DND-41 (cell line): Measurements from ENCODE around the gene MEIS3.

ENCODE experiments used
- ATAC-seq: fragments of 200-7000 bp; cut with Tn5 transposase; 3 replicates; pipeline ENCODE4 v1.9.1; 2021; ENCODE audit warnings: low read depth; ENCODE audit not compliant: insufficient read depth
- DNase-seq: peaks from one replicate; pipeline ENCODE4 v3.0.0-alpha.2; 2020
- H2AFZ ChIP-seq: 2 replicates; pipeline ENCODE4 v1.6.0; 2012; ENCODE audit warnings: low read depth, low read length
- H3K27ac ChIP-seq: 2 replicates; pipeline ENCODE4 v1.5.1; 2012; ENCODE audit warnings: low read length, inconsistent platforms
- H3K27me3 ChIP-seq: fragments of 200-600 bp; sonication (generic); 2 replicates; pipeline ENCODE4 v1.6.0; 2012; ENCODE audit warnings: low read length, mild to moderate bottlenecking, inconsistent platforms; ENCODE audit not compliant: insufficient read depth, poor library complexity
- H3K36me3 ChIP-seq: 2 replicates; pipeline ENCODE4 v1.5.1; 2012; ENCODE audit warnings: low read length, inconsistent platforms; ENCODE audit not compliant: insufficient read depth
- H3K4me1 ChIP-seq: 2 replicates; pipeline ENCODE4 v1.5.1; 2012; ENCODE audit warnings: mild to moderate bottlenecking, low read length; ENCODE audit not compliant: insufficient read depth
- H3K4me2 ChIP-seq: 2 replicates; pipeline ENCODE4 v1.6.0; 2012; ENCODE audit warnings: mild to moderate bottlenecking, moderate library complexity, low read length, inconsistent platforms; ENCODE audit not compliant: insufficient read depth
- H3K4me3 ChIP-seq, 2 experiments: fragments of 200-600 bp in 1 of 2; shearing (Covaris generic) in 1 of 2; 2 replicates each; pipeline ENCODE4 v1.5.1; 2012 to 2016; ENCODE audit warnings: inconsistent platforms in 2 of 2, low read length in 2 of 2, mild to moderate bottlenecking in 2 of 2, low read depth in 1 of 2, moderate library complexity in 1 of 2
- H3K79me2 ChIP-seq: 2 replicates; pipeline ENCODE4 v1.6.0; 2012; ENCODE audit warnings: low read length, inconsistent platforms; ENCODE audit not compliant: insufficient read depth
- H3K9ac ChIP-seq: 2 replicates; pipeline ENCODE4 v1.6.0; 2012; ENCODE audit warnings: low read depth, mild to moderate bottlenecking, inconsistent platforms, low read length, moderate library complexity
- H3K9me3 ChIP-seq: 2 replicates; pipeline ENCODE4 v1.5.1; 2012; ENCODE audit warnings: low read length, moderate library complexity, mild to moderate bottlenecking, inconsistent platforms; ENCODE audit not compliant: insufficient read depth, severe bottlenecking
- H4K20me1 ChIP-seq: 2 replicates; pipeline ENCODE4 v1.6.0; 2012; ENCODE audit warnings: low read length; ENCODE audit not compliant: insufficient read depth
- EZH2 ChIP-seq: IDR thresholded peaks from 3 replicates; pipeline ENCODE4 v1.6.1; 2012; ENCODE audit warnings: borderline replicate concordance, low read depth, mild to moderate bottlenecking, moderate library complexity, low read length, inconsistent platforms; ENCODE audit not compliant: severe bottlenecking
- TF ChIP-seq, protein P1 (sequence below): IDR thresholded peaks from 2 replicates; pipeline ENCODE4 v1.5.1; 2012; ENCODE audit warnings: borderline replicate concordance, low read length, moderate library complexity, mild to moderate bottlenecking; ENCODE audit not compliant: poor library complexity, severe bottlenecking; ENCODE audit errors: extremely low read depth

Gene MEIS3

DNA sequence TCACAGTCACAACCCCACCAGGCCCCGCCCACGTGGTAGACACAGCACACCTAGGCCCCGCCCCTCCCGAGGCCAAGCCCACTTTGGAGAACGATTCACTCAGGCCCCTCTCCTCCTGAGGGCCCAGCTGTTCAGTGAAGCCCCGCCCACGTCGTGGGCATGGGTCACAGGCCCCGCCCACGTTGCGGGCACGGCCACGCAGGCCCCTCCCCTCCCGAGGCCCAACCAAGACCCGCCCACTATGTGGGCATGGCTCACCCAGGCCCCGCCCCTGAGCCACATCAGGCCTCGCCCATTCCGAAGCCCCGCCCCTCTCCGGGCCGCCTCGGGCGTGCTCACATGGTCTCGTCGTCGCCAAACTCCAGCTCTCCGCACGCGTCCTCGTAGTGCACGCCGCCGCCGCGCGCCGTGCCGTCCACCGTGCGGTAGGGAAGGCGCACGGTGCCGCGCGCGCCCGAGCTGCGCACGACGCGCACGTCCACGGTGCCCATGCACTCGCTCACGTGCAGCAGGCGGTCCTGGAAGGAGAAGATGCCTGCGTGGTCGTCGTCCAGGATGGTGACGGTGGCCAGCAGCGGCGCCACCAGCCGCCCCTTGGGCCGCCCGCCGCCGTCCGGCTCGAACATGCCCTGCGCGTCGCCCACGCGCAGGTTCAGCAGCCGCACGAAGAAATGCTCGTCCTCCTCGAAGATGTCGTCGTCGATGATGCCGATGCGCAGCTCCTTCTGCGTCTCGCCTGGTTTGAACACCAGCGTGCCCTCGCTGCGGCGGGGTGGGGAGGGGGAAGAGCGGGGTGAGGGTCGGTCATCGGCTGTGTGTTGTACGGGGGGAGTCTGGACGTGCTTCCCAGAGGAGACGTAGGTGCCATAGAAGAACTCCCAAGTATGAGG, 28.4 kb upstream of the MEIS3 start:
- Histone ChIP-seq H3K36me3 (no peaks in the 10 kb centered on the region), H3K9ac (no peak overlapping the region), H4K20me1 (peaks cover 21% of the 10 kb centered on the region), H3K27me3 (no peaks in the 10 kb centered on the region), H3K4me1 (peaks cover 11% of the 10 kb centered on the region), H3K9me3 (no peaks in the 10 kb centered on the region), H3K79me2 (no peaks in the 10 kb centered on the region), H2AFZ (no peak overlapping the region), H3K4me3 (no peak overlapping the region), H3K27ac (no peak overlapping the region), H3K4me2 (no peak overlapping the region)
- peak; percentile 43 for DNase-seq
- ATAC-seq = no peak
- TF ChIP-seq, protein P1, sequence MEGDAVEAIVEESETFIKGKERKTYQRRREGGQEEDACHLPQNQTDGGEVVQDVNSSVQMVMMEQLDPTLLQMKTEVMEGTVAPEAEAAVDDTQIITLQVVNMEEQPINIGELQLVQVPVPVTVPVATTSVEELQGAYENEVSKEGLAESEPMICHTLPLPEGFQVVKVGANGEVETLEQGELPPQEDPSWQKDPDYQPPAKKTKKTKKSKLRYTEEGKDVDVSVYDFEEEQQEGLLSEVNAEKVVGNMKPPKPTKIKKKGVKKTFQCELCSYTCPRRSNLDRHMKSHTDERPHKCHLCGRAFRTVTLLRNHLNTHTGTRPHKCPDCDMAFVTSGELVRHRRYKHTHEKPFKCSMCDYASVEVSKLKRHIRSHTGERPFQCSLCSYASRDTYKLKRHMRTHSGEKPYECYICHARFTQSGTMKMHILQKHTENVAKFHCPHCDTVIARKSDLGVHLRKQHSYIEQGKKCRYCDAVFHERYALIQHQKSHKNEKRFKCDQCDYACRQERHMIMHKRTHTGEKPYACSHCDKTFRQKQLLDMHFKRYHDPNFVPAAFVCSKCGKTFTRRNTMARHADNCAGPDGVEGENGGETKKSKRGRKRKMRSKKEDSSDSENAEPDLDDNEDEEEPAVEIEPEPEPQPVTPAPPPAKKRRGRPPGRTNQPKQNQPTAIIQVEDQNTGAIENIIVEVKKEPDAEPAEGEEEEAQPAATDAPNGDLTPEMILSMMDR = no peak
- no peak for TF ChIP-seq EZH2

DNA sequence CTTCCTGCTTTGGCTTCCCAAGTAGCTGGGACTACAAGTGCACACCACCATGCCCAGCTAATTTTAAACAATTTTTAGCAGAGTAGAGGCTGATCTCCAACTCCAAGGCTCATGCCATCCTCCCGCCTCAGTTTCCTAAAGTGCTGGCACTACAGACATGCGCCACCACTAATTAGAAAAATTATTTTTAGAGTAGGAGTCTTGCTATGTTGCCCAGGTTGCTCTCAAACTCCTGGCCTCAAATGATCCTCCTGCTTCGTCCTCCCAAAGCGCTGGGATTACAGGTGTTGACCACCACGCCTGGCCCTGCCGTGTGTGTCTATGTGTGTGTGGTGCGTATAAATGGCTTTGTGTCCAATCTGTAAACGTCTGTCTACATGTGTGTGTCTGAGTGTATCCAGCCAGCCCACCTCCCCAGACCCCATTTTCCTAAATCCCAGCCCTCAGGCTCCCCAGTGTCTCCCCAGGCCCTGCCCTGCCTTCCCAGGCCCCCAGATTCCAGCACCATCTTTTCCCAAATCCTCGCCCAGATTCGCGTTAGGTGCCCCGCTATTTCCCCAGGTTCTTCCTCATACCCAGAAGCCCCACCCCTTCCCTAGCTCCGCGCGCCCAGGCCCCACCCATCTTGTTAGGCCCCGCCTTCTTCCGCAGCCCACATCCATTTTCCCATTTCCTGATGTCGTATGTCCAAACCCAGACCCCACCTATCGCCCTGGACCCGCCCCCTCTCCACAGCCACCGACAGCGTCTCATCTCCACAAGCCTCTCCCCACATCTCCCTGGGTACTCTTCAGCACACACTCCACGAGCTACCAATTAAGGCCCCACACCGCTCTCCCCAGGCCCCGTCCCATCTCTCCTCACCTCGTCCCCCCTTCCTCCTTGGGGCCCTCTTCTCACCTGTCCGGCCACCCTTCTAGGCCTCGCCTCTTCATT, 27.5 kb upstream of the MEIS3 start:
- no peaks in the 10 kb centered on the region for H3K79me2 ChIP-seq
- no peak overlapping the region for H3K27ac ChIP-seq
- H3K9me3 ChIP-seq = no peaks in the 10 kb centered on the region
- no peak overlapping the region for H3K4me3 ChIP-seq
- H3K4me2 ChIP-seq = no peak overlapping the region
- no peak overlapping the region for H3K9ac ChIP-seq
- H4K20me1 ChIP-seq = peaks cover 20% of the 10 kb centered on the region
- H3K4me1 ChIP-seq = peaks cover 11% of the 10 kb centered on the region
- no peaks in the 10 kb centered on the region for H3K36me3 ChIP-seq
- no peak overlapping the region for H2AFZ ChIP-seq
- ATAC-seq (no peak), DNase-seq (no peak)
- H3K27me3 ChIP-seq = no peaks in the 10 kb centered on the region
- no peak for TF ChIP-seq EZH2
- TF ChIP-seq, protein P1 = no peak

DNA sequence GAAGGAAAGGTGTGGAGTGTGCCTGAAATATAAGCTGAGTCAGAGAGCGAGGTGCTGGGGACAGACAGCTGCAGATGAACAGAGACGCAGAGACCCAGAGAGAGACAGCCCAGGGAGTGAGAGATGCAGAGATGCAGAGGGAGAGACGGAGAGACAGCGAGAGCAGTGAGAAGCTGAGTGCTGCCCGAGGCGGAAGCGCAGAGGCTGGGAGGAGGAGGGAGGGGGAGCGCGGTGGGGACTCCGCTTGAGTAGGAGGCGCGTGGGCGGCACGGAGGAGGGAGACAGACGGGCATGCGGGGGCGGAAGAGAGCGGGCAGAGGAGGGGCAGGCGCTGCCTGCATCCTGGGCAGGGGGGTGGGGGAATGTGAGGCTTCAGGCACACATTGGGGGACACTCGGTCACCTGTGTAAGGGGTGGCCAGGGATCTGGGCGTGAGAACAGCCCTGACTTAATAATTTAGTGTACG, 26.6 kb upstream of the MEIS3 start:
- peak; percentile 96 for ATAC-seq
- no peaks in the 10 kb centered on the region for H3K36me3 ChIP-seq
- peak; percentile 85 for DNase-seq
- H3K79me2 ChIP-seq = no peaks in the 10 kb centered on the region
- H3K9ac ChIP-seq = no peak overlapping the region
- H3K4me2 ChIP-seq = peak overlapping the region; percentile 52
- no peak overlapping the region for H3K4me3 ChIP-seq
- H3K27me3 ChIP-seq = no peaks in the 10 kb centered on the region
- H3K27ac ChIP-seq = no peak overlapping the region
- no peak overlapping the region for H2AFZ ChIP-seq
- peaks cover 15% of the 10 kb centered on the region for H4K20me1 ChIP-seq
- TF ChIP-seq, protein P1 = no peak
- TF ChIP-seq EZH2 = no peak
- H3K4me1 ChIP-seq = peaks cover 11% of the 10 kb centered on the region
- H3K9me3 ChIP-seq = no peaks in the 10 kb centered on the region
